PC-9 (cell line): Measurements from ENCODE around the gene CDK13.

Experiments used
- CTCF ChIP-seq: fragments of 200-600 bp; sonication (generic); conservative IDR thresholded peaks from 2 replicates; pipeline ENCODE4 v1.6.1; 2017; ENCODE audit warnings: mixed run types, antibody characterized with exemption, mild to moderate bottlenecking, moderate library complexity
- EZH2 ChIP-seq: fragments of 200-600 bp; sonication (generic); IDR thresholded peaks from 2 replicates; pipeline ENCODE4 v1.8.0; 2017; ENCODE audit warnings: antibody characterized with exemption, low read depth

GRCh38 chr7:40003597-40003996 is 53.5 kb downstream of the CDK13 start:
- TF ChIP-seq CTCF: no peak
- no peak for TF ChIP-seq EZH2
